ENCODE results near the gene MYRIP. TPM values are rescaled to one million over a fixed set of nuclear protein-coding genes. Genes with fewer than 3 reads are reported as not detected.

Gene MYRIP
- total and polyA plus RNA-seq, 2 of the 4 experiments (the other 2 are of a cell fraction): not detected

DNA sequence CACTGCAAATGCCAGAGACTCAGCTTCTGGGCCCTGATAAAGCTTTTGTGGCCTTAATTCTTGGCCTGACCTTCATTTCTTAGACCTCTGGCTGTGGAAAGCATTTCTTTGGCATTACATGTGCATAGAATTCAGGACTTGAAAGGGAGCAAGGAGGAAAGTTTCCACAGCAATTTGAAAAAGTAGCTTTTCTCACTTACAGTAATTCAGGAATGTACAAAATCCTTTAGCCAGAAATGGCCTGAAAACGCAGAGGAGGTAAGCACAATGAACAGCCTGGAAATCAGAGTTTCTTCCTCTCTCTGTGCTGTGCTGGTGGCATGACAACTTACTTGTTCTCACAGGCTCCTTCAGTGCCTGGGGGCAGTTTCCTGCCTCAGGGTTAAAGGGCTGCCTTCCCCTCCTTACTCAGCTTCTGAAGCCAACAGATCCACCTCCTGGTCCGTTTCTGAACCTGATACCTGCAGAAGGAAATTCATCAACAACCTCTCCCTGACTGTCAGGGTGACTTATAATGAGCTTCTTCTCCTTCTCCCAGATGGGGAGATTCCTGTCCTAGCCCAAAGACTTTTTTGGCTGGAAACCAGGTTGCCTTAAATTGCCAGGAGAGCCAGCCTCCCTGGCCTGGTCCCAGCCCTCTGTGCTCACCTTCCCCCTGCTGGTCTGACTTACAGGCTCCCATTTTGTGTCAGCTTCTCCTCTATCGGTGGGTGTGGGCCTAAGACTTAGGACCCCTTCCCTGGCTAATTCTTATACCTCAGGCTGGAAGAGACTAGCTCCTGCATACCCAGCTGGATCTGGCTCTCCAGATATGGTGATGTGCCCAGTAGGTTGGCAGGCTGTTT, 102.3 kb downstream of the MYRIP start:
- H4K5ac ChIP-seq (ENCODE audit: low read depth, low read length): no peak overlapping the region
- no peaks in the 10 kb centered on the region for H3K27me3 ChIP-seq (ENCODE audit: control insufficient read depth, insufficient read depth, low read length)
- H3K4me2 ChIP-seq (ENCODE audit: low read depth, low read length): no peak overlapping the region
- no peak overlapping the region for H3K27ac ChIP-seq (ENCODE audit: insufficient read depth, low read length)
- no peak overlapping the region for H3K18ac ChIP-seq (ENCODE audit: low read depth, low read length)
- H2AFZ ChIP-seq (replicated peaks; ENCODE audit: low read length, poor library complexity): no peak overlapping the region
- no peaks in the 10 kb centered on the region for H3K36me3 ChIP-seq (ENCODE audit: control insufficient read depth, insufficient read depth, low read length)
- dilution Hi-C loops (cut with HindIII; ENCODE audit: low sequenced_read_pairs, unreplicated experiment): no loop called here
- no peak overlapping the region for H2AK9ac ChIP-seq (replicated peaks; ENCODE audit: low read depth, low read length, poor library complexity)
- H3K4me3 ChIP-seq (ENCODE audit: insufficient read depth, low read depth, low read length): no peak overlapping the region
- peaks cover 15% of the 10 kb centered on the region for H3K9me3 ChIP-seq (ENCODE audit: control insufficient read depth, insufficient read depth, low read length)
- no peak overlapping the region for H2AK5ac ChIP-seq (ENCODE audit: low read depth, low read length)
- H3K23ac ChIP-seq (ENCODE audit: low read depth, low read length): no peak overlapping the region
- H3K14ac ChIP-seq (replicated peaks; ENCODE audit: low read depth, low read length): no peak overlapping the region
- in situ Hi-C loops (cut with MboI; ENCODE audit: low sequenced_read_pairs): no loop called here
- H4K8ac ChIP-seq (ENCODE audit: low read depth in 2 of 2, low read length in 2 of 2): no peak overlapping the region
- H3K4ac ChIP-seq (ENCODE audit: low read depth, low read length): no peak overlapping the region
- H2BK15ac ChIP-seq (ENCODE audit: low read depth, low read length): no peak overlapping the region
- H2BK20ac ChIP-seq (ENCODE audit: low read depth, low read length): no peak overlapping the region
- no peak overlapping the region for H2BK5ac ChIP-seq (ENCODE audit: low read depth, low read length, poor library complexity, severe bottlenecking)
- no peaks in the 10 kb centered on the region for H3K4me1 ChIP-seq (ENCODE audit: control insufficient read depth, insufficient read depth, low read length)
- no peaks in the 10 kb centered on the region for H3K79me1 ChIP-seq (ENCODE audit: low read depth in 1 of 2, low read length in 2 of 2)
- DNase-seq: no peak
- intact Hi-C loops (cut with micrococcal nuclease): no loop called here
- no peak overlapping the region for H3K9ac ChIP-seq (ENCODE audit: low read depth, low read length)
- H2BK120ac ChIP-seq (ENCODE audit: low read depth, low read length): no peak overlapping the region
- ChIA-PET POLR2A (ENCODE audit: unreplicated experiment) (no interaction called here), CTCF (no interaction called here)
- no peak for ATAC-seq (ENCODE audit: low read depth)
- H4K20me1 ChIP-seq (ENCODE audit: insufficient read depth, low read length): no peaks in the 10 kb centered on the region
- TF ChIP-seq, protein P1, sequence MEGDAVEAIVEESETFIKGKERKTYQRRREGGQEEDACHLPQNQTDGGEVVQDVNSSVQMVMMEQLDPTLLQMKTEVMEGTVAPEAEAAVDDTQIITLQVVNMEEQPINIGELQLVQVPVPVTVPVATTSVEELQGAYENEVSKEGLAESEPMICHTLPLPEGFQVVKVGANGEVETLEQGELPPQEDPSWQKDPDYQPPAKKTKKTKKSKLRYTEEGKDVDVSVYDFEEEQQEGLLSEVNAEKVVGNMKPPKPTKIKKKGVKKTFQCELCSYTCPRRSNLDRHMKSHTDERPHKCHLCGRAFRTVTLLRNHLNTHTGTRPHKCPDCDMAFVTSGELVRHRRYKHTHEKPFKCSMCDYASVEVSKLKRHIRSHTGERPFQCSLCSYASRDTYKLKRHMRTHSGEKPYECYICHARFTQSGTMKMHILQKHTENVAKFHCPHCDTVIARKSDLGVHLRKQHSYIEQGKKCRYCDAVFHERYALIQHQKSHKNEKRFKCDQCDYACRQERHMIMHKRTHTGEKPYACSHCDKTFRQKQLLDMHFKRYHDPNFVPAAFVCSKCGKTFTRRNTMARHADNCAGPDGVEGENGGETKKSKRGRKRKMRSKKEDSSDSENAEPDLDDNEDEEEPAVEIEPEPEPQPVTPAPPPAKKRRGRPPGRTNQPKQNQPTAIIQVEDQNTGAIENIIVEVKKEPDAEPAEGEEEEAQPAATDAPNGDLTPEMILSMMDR (conservative IDR thresholded peaks at IDR 0.05; ENCODE audit: low read depth, low read length): no peak
- TF ChIP-seq MXI1 (IDR thresholded peaks at IDR 0.05; ENCODE audit: borderline replicate concordance, low read depth, low read length) (no peak), POLR2A (IDR thresholded peaks at IDR 0.05; ENCODE audit: low read depth, low read length) (no peak), SMC3 (IDR thresholded peaks at IDR 0.05; ENCODE audit: low read depth, low read length) (no peak), RCOR1 (IDR thresholded peaks at IDR 0.05; ENCODE audit: insufficient replicate concordance, low read length) (no peak), MAFK (IDR thresholded peaks at IDR 0.05; ENCODE audit: low read depth, low read length) (no peak), CHD1 (IDR thresholded peaks at IDR 0.05; ENCODE audit: low read depth, low read length) (no peak)
- TF ChIP-seq, protein P2, sequence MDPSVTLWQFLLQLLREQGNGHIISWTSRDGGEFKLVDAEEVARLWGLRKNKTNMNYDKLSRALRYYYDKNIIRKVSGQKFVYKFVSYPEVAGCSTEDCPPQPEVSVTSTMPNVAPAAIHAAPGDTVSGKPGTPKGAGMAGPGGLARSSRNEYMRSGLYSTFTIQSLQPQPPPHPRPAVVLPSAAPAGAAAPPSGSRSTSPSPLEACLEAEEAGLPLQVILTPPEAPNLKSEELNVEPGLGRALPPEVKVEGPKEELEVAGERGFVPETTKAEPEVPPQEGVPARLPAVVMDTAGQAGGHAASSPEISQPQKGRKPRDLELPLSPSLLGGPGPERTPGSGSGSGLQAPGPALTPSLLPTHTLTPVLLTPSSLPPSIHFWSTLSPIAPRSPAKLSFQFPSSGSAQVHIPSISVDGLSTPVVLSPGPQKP (IDR thresholded peaks at IDR 0.05; ENCODE audit: borderline replicate concordance, low read depth, low read length): no peak
- no peaks in the 10 kb centered on the region for H3K9me1 ChIP-seq (ENCODE audit: insufficient read depth, low read length)
- H3K56ac ChIP-seq (ENCODE audit: extremely low read depth, insufficient read depth, low read length): no peak overlapping the region
- BruUV-seq (replicated peaks): no TSS peak
- H4K91ac ChIP-seq (ENCODE audit: insufficient read depth, low read depth, low read length): no peak overlapping the region
- 0% methylated on average over 1 of the region's 3 CpGs; no CpG with 5 or more reads in 1 of the 2 experiments for WGBS, 2 experiments (ENCODE audit: extremely low coverage in 2 of 2, insufficient read length in 1 of 2)
